Right cardiac atrium (tissue), 5 donors: Measurements from ENCODE around the gene SCRG1. TPM values are rescaled to one million over a fixed set of nuclear protein-coding genes. Genes with fewer than 3 reads are reported as not detected.

Experiments
- ATAC-seq, 2 donors: fragments of 200-7000 bp; cut with Tn5 transposase; one replicate each; pipeline versions ENCODE4 v1.8.0 to v1.9.1; 2020; ENCODE audit warnings: moderate library complexity in 2 of 2, mild to moderate bottlenecking in 1 of 2
- DNase-seq, 3 donors: peaks; one replicate each; pipeline ENCODE4 v3.0.0-alpha.2; 2020
- H3K27ac ChIP-seq: one replicate; pipeline ENCODE4 v1.5.1; 2013; ENCODE audit warnings: mild to moderate bottlenecking, low read length, control low read depth, moderate library complexity
- H3K27me3 ChIP-seq: one replicate; pipeline ENCODE4 v1.6.1; 2013; ENCODE audit not compliant: control insufficient read depth, insufficient read depth
- H3K4me1 ChIP-seq: one replicate; pipeline ENCODE4 v1.6.1; 2013; ENCODE audit warnings: low read length; ENCODE audit not compliant: control insufficient read depth, insufficient read depth
- H3K4me3 ChIP-seq: one replicate; pipeline ENCODE4 v1.5.1; 2013; ENCODE audit warnings: low read length, control low read depth
- H3K9me3 ChIP-seq: one replicate; pipeline ENCODE4 v1.6.1; 2013; ENCODE audit warnings: low read length; ENCODE audit not compliant: control insufficient read depth
- WGBS: extraction: QIAGEN DNeasy Blood & Tissue Kit; methylation state at CpG from one replicate; pipeline ENCODE4 v1.1.7; 2013; 5-methylcytosine and 5-hydroxymethylcytosine counted together
- intact Hi-C, 4 donors: fragments of 100-400 bp; cut with DNase I; formaldehyde crosslinking; loops; one replicate each; pipeline versions ENCODE4 v1.11.0 to v1.14.0; 2022 to 2023
- polyA plus RNA-seq: library from polyadenylated mRNA; stranded (reverse); fragments of 200-250 nt; gene quantifications from one replicate; pipeline ENCODE4 v1.2.3, GENCODE V29; 2013
- total RNA-seq, 4 donors: library from RNA; stranded (reverse); fragmentation: NEBNext Ultra II Directional; extraction: Animal tissue kit (Norgen Biotek cat#: 25700); gene quantifications; one replicate each; pipeline ENCODE4 v1.2.1, GENCODE V29; 2021
- donor health status: healthy with polysubstance abuse.
- donor health status: DM: no; HTN: yes; CAD: no.
- donor health status: DM: no; HTN: no; CAD: no.
- donor health status: DM: no; HTN: yes; CAD: no; lungs with severe emphysema.
- donor health status: DM: yes; HTN: yes; CAD: no.

The SCRG1 gene
- total and polyA plus RNA-seq, 5 donors, result 0.71 to 2.4 (median 1.5) TPM

- intact Hi-C loops, result loop anchor here in 1 of 4 donors (10.0 kb wide), 1 partner anchor 69 kb away; no protein-coding TSS in a partner anchor
- Histone ChIP-seq H3K27ac (no peak overlapping the region), H3K4me3 (no peak overlapping the region), H3K9me3 (no peaks in the 10 kb centered on the region), H3K4me1 (peaks cover 1% of the 10 kb centered on the region), H3K27me3 (no peaks in the 10 kb centered on the region)
- no peak for ATAC-seq
- no peak for DNase-seq
- WGBS, result 89% methylated on average over 2 of the region's 2 CpGs
Observed at GRCh38 chr4:173426064-173426463, 27.1 kb upstream of the SCRG1 start.

- WGBS, result 69% methylated on average over 2 of the region's 2 CpGs
- intact Hi-C loops, result loop anchor here in 2 of 4 donors (5.0 to 10.0 kb wide), 2 partner anchors 67 to 70 kb away; no protein-coding TSS in a partner anchor
- ATAC-seq (peak in 1 of 2 donors; percentile 18), DNase-seq (no peak)
- Histone ChIP-seq H3K27me3 (no peaks in the 10 kb centered on the region), H3K4me3 (no peak overlapping the region), H3K27ac (no peak overlapping the region), H3K9me3 (no peaks in the 10 kb centered on the region), H3K4me1 (peaks cover 1% of the 10 kb centered on the region)
Observed at GRCh38 chr4:173424899-173425805, 26.2 kb upstream of the SCRG1 start.

GRCh38 chr4:173420801-173421200, 21.9 kb upstream of the SCRG1 start:
- Histone ChIP-seq H3K27me3 (no peaks in the 10 kb centered on the region), H3K9me3 (no peaks in the 10 kb centered on the region), H3K4me1 (peaks cover 1% of the 10 kb centered on the region), H3K27ac (no peak overlapping the region), H3K4me3 (no peak overlapping the region)
- DNase-seq (no peak), ATAC-seq (no peak)
- WGBS, result 91% methylated on average over 2 of the region's 2 CpGs
- intact Hi-C loops, result loop anchor here in 3 of 4 donors (2.0 to 10.0 kb wide), 3 partner anchors 72 to 74 kb away; no protein-coding TSS in a partner anchor

- DNase-seq, result no peak
- peaks cover 1% of the 10 kb centered on the region for H3K4me1 ChIP-seq
- ATAC-seq, result no peak
- H3K9me3 ChIP-seq, result no peaks in the 10 kb centered on the region
- WGBS, result 14% methylated on average over 4 of the region's 4 CpGs
- no peak overlapping the region for H3K27ac ChIP-seq
- no peaks in the 10 kb centered on the region for H3K27me3 ChIP-seq
- intact Hi-C loops, result loop anchor here in 3 of 4 donors (2.0 to 10.0 kb wide), 3 partner anchors 72 to 74 kb away; no protein-coding TSS in a partner anchor
- H3K4me3 ChIP-seq, result no peak overlapping the region
Observed at GRCh38 chr4:173420324-173420752, 21.4 kb upstream of the SCRG1 start.

DNA sequence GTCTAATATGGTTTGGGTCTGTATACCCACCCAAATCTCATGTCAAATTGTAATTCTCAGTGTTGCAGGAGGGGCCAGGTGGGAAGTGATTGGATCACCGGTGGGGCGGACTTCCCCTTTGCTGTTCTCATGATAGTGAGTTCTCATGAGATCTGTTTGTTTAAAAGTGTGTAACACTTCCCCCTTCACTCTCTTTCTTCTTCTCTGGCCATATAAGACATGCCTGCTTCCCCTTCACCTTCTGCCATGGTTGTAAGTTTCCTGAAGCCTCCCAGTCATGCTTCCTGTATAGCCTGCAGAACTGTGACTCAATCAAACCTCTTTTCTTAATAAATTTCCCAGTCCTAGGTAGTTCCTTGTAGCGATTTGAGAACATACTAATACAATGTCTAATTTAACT, 19.7 kb upstream of the SCRG1 start:
- no peaks in the 10 kb centered on the region for H3K9me3 ChIP-seq
- 66% methylated on average over 3 of the region's 3 CpGs for WGBS
- no peaks in the 10 kb centered on the region for H3K4me1 ChIP-seq
- no peak for ATAC-seq
- no peak overlapping the region for H3K4me3 ChIP-seq
- intact Hi-C loops, result loop anchor here in 3 of 4 donors (5.0 to 10.0 kb wide), 3 partner anchors 76 to 394 kb away; no protein-coding TSS in a partner anchor
- H3K27me3 ChIP-seq, result no peaks in the 10 kb centered on the region
- no peak for DNase-seq
- no peak overlapping the region for H3K27ac ChIP-seq

DNA sequence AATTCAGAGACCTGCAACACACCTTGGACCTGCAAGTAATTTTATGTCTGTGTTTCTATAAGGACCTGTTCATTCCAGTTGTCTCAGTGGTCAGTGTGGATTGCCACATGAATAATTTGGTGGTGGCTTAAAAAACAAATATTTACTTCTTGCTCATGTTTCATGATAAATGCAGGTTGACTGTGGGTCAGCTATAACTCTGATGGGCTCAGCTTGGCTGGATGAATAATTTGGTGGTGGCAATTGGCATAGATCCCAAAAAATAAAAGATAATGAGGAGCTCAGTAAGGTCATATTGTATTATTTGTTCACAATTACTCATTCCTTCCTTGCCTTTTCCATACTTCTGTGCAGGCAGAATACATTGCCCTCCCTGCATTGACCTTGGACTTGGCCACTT, 18.9 kb upstream of the SCRG1 start:
- Histone ChIP-seq H3K9me3 (no peaks in the 10 kb centered on the region), H3K27ac (no peak overlapping the region), H3K27me3 (no peaks in the 10 kb centered on the region), H3K4me3 (no peak overlapping the region), H3K4me1 (no peaks in the 10 kb centered on the region)
- ATAC-seq (no peak), DNase-seq (no peak)
- intact Hi-C loops, result loop anchor here (2.0 to 10.0 kb wide), 4 partner anchors 77 to 393 kb away; no protein-coding TSS in a partner anchor

GRCh38 chr4:173415885-173416653, 17.2 kb upstream of the SCRG1 start:
- intact Hi-C loops, result loop anchor here (2.0 to 10.0 kb wide), 4 partner anchors 79 to 391 kb away; no protein-coding TSS in a partner anchor
- H3K27ac ChIP-seq, result peak overlapping the region; percentile 30
- DNase-seq (peak; percentile 44 to 79 (median 77)), ATAC-seq (peak; percentile 55 to 67)
- WGBS, result 70% methylated on average over 26 of the region's 26 CpGs
- H3K4me3 ChIP-seq, result no peak overlapping the region
- H3K4me1 ChIP-seq, result peaks cover 4% of the 10 kb centered on the region
- no peaks in the 10 kb centered on the region for H3K27me3 ChIP-seq
- no peaks in the 10 kb centered on the region for H3K9me3 ChIP-seq

DNA sequence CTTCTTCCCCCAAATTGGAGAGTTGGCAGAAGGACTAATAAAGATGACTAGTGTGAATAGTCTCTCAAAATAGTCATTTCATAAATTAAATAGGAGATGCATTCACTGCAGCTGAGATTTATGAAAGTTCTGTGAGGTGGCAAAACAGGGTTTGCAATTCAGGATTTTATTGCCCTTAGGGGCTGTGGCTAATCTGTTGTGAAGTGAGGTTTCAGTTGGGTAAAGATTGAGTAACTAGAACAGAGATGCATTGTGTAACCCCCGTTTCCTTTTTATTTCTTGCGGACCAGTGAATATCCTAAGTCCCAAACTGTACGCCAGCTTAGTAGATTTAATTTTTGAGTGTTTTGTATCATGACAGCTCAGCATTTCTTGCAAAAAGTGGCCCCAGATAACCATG, 16.2 kb upstream of the SCRG1 start:
- H3K4me1 ChIP-seq, result peaks cover 9% of the 10 kb centered on the region
- H3K9me3 ChIP-seq, result no peaks in the 10 kb centered on the region
- no peaks in the 10 kb centered on the region for H3K27me3 ChIP-seq
- ATAC-seq, result peak; percentile 40
- H3K4me3 ChIP-seq, result no peak overlapping the region
- intact Hi-C loops, result loop anchor here in 3 of 4 donors (5.0 to 10.0 kb wide), 3 partner anchors 80 to 390 kb away; no protein-coding TSS in a partner anchor
- WGBS, result 71% methylated on average over 3 of the region's 3 CpGs
- H3K27ac ChIP-seq, result no peak overlapping the region
- no peak for DNase-seq

GRCh38 chr4:173414456-173414855, 15.5 kb upstream of the SCRG1 start:
- DNase-seq, result no peak
- intact Hi-C loops, result loop anchor here in 2 of 4 donors (10.0 kb wide), 2 partner anchors 80 to 390 kb away; no protein-coding TSS in a partner anchor
- peaks cover 10% of the 10 kb centered on the region for H3K4me1 ChIP-seq
- H3K27ac ChIP-seq, result no peak overlapping the region
- no peaks in the 10 kb centered on the region for H3K9me3 ChIP-seq
- 85% methylated on average over 3 of the region's 3 CpGs for WGBS
- no peak overlapping the region for H3K4me3 ChIP-seq
- no peak for ATAC-seq
- no peaks in the 10 kb centered on the region for H3K27me3 ChIP-seq

GRCh38 chr4:173413036-173413435, 14.1 kb upstream of the SCRG1 start:
- Histone ChIP-seq H3K27ac (no peak overlapping the region), H3K4me1 (peaks cover 10% of the 10 kb centered on the region), H3K27me3 (no peaks in the 10 kb centered on the region), H3K9me3 (no peaks in the 10 kb centered on the region), H3K4me3 (no peak overlapping the region)
- 56% methylated on average over 1 of the region's 1 CpG for WGBS
- ATAC-seq, result no peak
- no peak for DNase-seq
- intact Hi-C loops, result loop anchor here in 2 of 4 donors (10.0 kb wide), 2 partner anchors 82 to 388 kb away; no protein-coding TSS in a partner anchor
